ENCODE measurements around the gene HOOK2. TPM values are rescaled to one million over a fixed set of nuclear protein-coding genes. Genes with fewer than 3 reads are reported as not detected.

The HOOK2 gene
- total and polyA plus RNA-seq, 2 of the 13 experiments (the other 11 are each of a cell fraction or from before 2014, with no cell fraction given), result 9.2 to 12.9 TPM

- Histone ChIP-seq H2AFZ (ENCODE audit: low read length) (no peak overlapping the region), H3K9me3 (ENCODE audit: low read length) (no peaks in the 10 kb centered on the region), H3K9ac (ENCODE audit: insufficient read depth, low read depth, low read length) (no peak overlapping the region), H3K4me1 (ENCODE audit: insufficient read depth, low read length) (peaks cover 77% of the 10 kb centered on the region), H3K4me3 (replicated peaks in 1 of 3; ENCODE audit: insufficient read depth in 1 of 3, low read depth in 2 of 3, low read length in 3 of 3) (no peak overlapping the region), H3K79me2 (ENCODE audit: insufficient read depth, low read length) (peaks cover 4% of the 10 kb centered on the region), H3K27ac (ENCODE audit: extremely low read length, insufficient read depth, low read length) (no peak overlapping the region), H3K36me3 (replicated peaks in 1 of 2; ENCODE audit: control insufficient read depth in 1 of 2, insufficient read depth in 2 of 2, low read length in 2 of 2) (no peaks in the 10 kb centered on the region), H3K27me3 (ENCODE audit: control insufficient read depth in 1 of 2, insufficient read depth in 2 of 2, low read length in 2 of 2) (no peaks in the 10 kb centered on the region; a peak in 2 of 5 replicates), H3K4me2 (ENCODE audit: low read depth, low read length) (no peak overlapping the region), H4K20me1 (ENCODE audit: insufficient read depth, low read length) (no peaks in the 10 kb centered on the region)
- no peak for FAIRE-seq
- intact Hi-C loops (cut with micrococcal nuclease; ENCODE audit: unreplicated experiment), result no loop called here
- DNase-seq (ENCODE audit: low spot score), result no peak
- no peak for ATAC-seq
- no TSS peak for BruUV-seq (replicated peaks)
- in situ Hi-C loops (cut with HindIII; ENCODE audit: extremely low pct_ligation_motif_present, low pct_unique_long_range_greater_than_20kb), result no loop called here
- ChIA-PET CTCF (ENCODE audit: low intra/inter-chr PET ratio, low total read pairs) (no interaction called here), POLR2A (interaction anchor here (1.4 to 1.5 kb wide), 2 partner anchors 9 to 13 kb away, joined by 3 to 5 read pairs; no protein-coding TSS in a partner anchor)
- 46% methylated on average over 10 of the region's 10 CpGs for WGBS (ENCODE audit: low lambda C conversion rate)
- TF ChIP-seq RARA (CRISPR knock-in tag; IDR thresholded peaks at IDR 0.05) (no peak), ZBTB7A (CRISPR knock-in tag; IDR thresholded peaks at IDR 0.05) (no peak), XRCC5 (optimal IDR thresholded peaks at IDR 0.05; ENCODE audit: low read length) (no peak), DZIP1 (CRISPR knock-in tag; IDR thresholded peaks at IDR 0.05) (no peak), SMARCC2 (IDR thresholded peaks at IDR 0.05) (no peak), NFE2L1 (CRISPR knock-in tag; IDR thresholded peaks at IDR 0.05; ENCODE audit: borderline replicate concordance) (no peak), GLMP (CRISPR knock-in tag; IDR thresholded peaks at IDR 0.05; ENCODE audit: borderline replicate concordance) (no peak), NFRKB (IDR thresholded peaks at IDR 0.05) (no peak), HOMEZ (CRISPR knock-in tag; IDR thresholded peaks at IDR 0.05; ENCODE audit: low read depth) (no peak), EEA1 (CRISPR knock-in tag; IDR thresholded peaks at IDR 0.05; ENCODE audit: borderline replicate concordance) (no peak), TIGD3 (CRISPR knock-in tag; IDR thresholded peaks at IDR 0.05; ENCODE audit: borderline replicate concordance) (no peak), ZNF547 (CRISPR knock-in tag; IDR thresholded peaks at IDR 0.05) (no peak), BRF2 (CRISPR knock-in tag; IDR thresholded peaks at IDR 0.05) (no peak), ZBTB46 (CRISPR knock-in tag; IDR thresholded peaks at IDR 0.05; ENCODE audit: borderline replicate concordance) (no peak), YEATS2 (CRISPR knock-in tag; IDR thresholded peaks at IDR 0.05; ENCODE audit: borderline replicate concordance) (no peak), ZNF883 (CRISPR knock-in tag; IDR thresholded peaks at IDR 0.05; ENCODE audit: not compliant biosample characterization) (no peak)
Observed at GRCh38 chr19:12787458-12787857, 12.1 kb upstream of the HOOK2 start.

Measured in HepG2 (cell line).